Measurements from ENCODE around the gene SNX13. TPM values are rescaled to one million over a fixed set of nuclear protein-coding genes. Genes with fewer than 3 reads are reported as not detected.

SNX13 gene
- total and polyA plus RNA-seq, 2 of the 4 experiments (the other 2 are of a cell fraction) = 9.0 to 24.9 TPM

GRCh38 chr7:17983221-17984062, 43.1 kb upstream of the SNX13 start:
- dilution Hi-C loops (cut with HindIII; ENCODE audit: low sequenced_read_pairs, unreplicated experiment) = no loop called here
- Histone ChIP-seq H4K91ac (ENCODE audit: insufficient read depth, low read depth, low read length) (no peak overlapping the region), H3K4me1 (ENCODE audit: control insufficient read depth, insufficient read depth, low read length) (peaks cover 2% of the 10 kb centered on the region; the same call in 1 of the 2 replicates), H3K18ac (ENCODE audit: low read depth, low read length) (no peak overlapping the region), H3K27ac (ENCODE audit: insufficient read depth, low read length) (no peak overlapping the region), H2BK120ac (ENCODE audit: low read depth, low read length) (no peak overlapping the region), H3K9ac (ENCODE audit: low read depth, low read length) (no peak overlapping the region), H3K56ac (ENCODE audit: extremely low read depth, insufficient read depth, low read length) (no peak overlapping the region), H3K9me1 (ENCODE audit: insufficient read depth, low read length) (peaks cover 3% of the 10 kb centered on the region; the same call in 1 of the 2 replicates), H2BK15ac (ENCODE audit: low read depth, low read length) (no peak overlapping the region), H3K9me3 (ENCODE audit: control insufficient read depth, insufficient read depth, low read length) (no peaks in the 10 kb centered on the region; the same call in 1 of the 2 replicates), H2BK20ac (ENCODE audit: low read depth, low read length) (no peak overlapping the region), H2AFZ (replicated peaks; ENCODE audit: low read length, poor library complexity) (no peak overlapping the region), H3K23ac (ENCODE audit: low read depth, low read length) (no peak overlapping the region), H3K14ac (replicated peaks; ENCODE audit: low read depth, low read length) (no peak overlapping the region), H3K36me3 (ENCODE audit: control insufficient read depth, insufficient read depth, low read length) (no peaks in the 10 kb centered on the region), H2AK5ac (ENCODE audit: low read depth, low read length) (no peak overlapping the region), H4K8ac (ENCODE audit: low read depth in 2 of 2, low read length in 2 of 2) (no peak overlapping the region), H4K5ac (ENCODE audit: low read depth, low read length) (no peak overlapping the region), H2AK9ac (replicated peaks; ENCODE audit: low read depth, low read length, poor library complexity) (no peak overlapping the region), H3K4me2 (ENCODE audit: low read depth, low read length) (no peak overlapping the region), H3K79me1 (ENCODE audit: low read depth in 1 of 2, low read length in 2 of 2) (no peaks in the 10 kb centered on the region), H3K4ac (ENCODE audit: low read depth, low read length) (no peak overlapping the region), H4K20me1 (ENCODE audit: insufficient read depth, low read length) (no peaks in the 10 kb centered on the region), H3K27me3 (ENCODE audit: control insufficient read depth, insufficient read depth, low read length) (no peaks in the 10 kb centered on the region), H2BK5ac (ENCODE audit: low read depth, low read length, poor library complexity, severe bottlenecking) (no peak overlapping the region), H3K4me3 (ENCODE audit: insufficient read depth, low read depth, low read length) (no peak overlapping the region)
- POLR2A ChIA-PET (ENCODE audit: unreplicated experiment) = no interaction called here
- intact Hi-C loops (cut with micrococcal nuclease) = no loop called here
- WGBS, 2 experiments (ENCODE audit: extremely low coverage in 2 of 2, insufficient read length in 1 of 2) = 100% methylated on average over 1 of the region's 3 CpGs; no CpG with 5 or more reads in 1 of the 2 experiments
- no TSS peak for BruUV-seq (replicated peaks)
- DNase-seq (no peak), ATAC-seq (ENCODE audit: low read depth) (no peak)
- CTCF ChIA-PET = no interaction called here
- TF ChIP-seq, protein P1, sequence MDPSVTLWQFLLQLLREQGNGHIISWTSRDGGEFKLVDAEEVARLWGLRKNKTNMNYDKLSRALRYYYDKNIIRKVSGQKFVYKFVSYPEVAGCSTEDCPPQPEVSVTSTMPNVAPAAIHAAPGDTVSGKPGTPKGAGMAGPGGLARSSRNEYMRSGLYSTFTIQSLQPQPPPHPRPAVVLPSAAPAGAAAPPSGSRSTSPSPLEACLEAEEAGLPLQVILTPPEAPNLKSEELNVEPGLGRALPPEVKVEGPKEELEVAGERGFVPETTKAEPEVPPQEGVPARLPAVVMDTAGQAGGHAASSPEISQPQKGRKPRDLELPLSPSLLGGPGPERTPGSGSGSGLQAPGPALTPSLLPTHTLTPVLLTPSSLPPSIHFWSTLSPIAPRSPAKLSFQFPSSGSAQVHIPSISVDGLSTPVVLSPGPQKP (IDR thresholded peaks at IDR 0.05; ENCODE audit: borderline replicate concordance, low read depth, low read length) = no peak
- TF ChIP-seq NFE2L2 (IDR thresholded peaks at IDR 0.05; ENCODE audit: low read depth, low read length) (no peak), CEBPB (IDR thresholded peaks at IDR 0.05; ENCODE audit: low read depth, low read length) (no peak), RCOR1 (IDR thresholded peaks at IDR 0.05; ENCODE audit: insufficient replicate concordance, low read length) (no peak), MAZ (IDR thresholded peaks at IDR 0.05; ENCODE audit: borderline replicate concordance, low read depth, low read length) (no peak), SMC3 (IDR thresholded peaks at IDR 0.05; ENCODE audit: low read depth, low read length) (no peak), FOS (IDR thresholded peaks at IDR 0.05; ENCODE audit: low read depth, low read length) (no peak), RAD21 (IDR thresholded peaks at IDR 0.05; ENCODE audit: low read length) (no peak), USF2 (IDR thresholded peaks at IDR 0.05; ENCODE audit: low read depth, low read length) (no peak), CTCF (conservative IDR thresholded peaks at IDR 0.05; ENCODE audit: low read depth, low read length) (no peak)
- in situ Hi-C loops (cut with MboI; ENCODE audit: low sequenced_read_pairs) = no loop called here
